ENCODE results near the gene BEGAIN. TPM values are rescaled to one million over a fixed set of nuclear protein-coding genes. Genes with fewer than 3 reads are reported as not detected.

Gene BEGAIN
- total RNA-seq, 4 donors from 2014 or later, result 0.27 to 2.5 (median 0.37) TPM; not detected in 1

DNA sequence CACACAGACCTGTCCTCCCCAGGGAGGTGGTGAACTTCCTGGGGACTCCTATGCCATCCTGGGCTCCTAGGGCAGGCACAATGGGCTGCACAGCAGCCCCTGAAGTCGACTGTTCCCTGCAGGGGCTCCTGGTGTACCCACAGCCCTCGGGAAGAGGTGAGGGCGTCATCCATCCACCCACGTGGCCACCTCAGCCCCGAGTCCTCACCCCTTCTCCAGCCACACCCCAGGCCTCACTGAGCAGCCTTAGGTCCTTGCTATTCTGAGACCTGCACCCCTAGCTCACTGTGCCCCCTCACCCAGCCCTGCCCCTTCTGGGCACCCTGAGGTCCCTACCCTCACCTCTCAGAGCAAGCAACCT lies 38.9 kb downstream of the BEGAIN start:
- Histone ChIP-seq H3K27me3 (no peaks in the 10 kb centered on the region), H3K4me1 (peaks cover 17 to 36% (median 25%) of the 10 kb centered on the region in 4 donors), H3K9me3 (no peaks in the 10 kb centered on the region), H3K27ac (peak overlapping the region; percentile 31 to 90 (median 73)), H3K36me3 (no peaks in the 10 kb centered on the region), H3K4me3 (no peak overlapping the region)
- TF ChIP-seq POLR2A (IDR thresholded peaks at IDR 0.05) (no peak), CTCF (IDR thresholded peaks at IDR 0.05) (no peak), POLR2AphosphoS5 (IDR thresholded peaks at IDR 0.05) (no peak), EP300 (IDR thresholded peaks at IDR 0.05; ENCODE audit: low read depth) (no peak)
- WGBS, 2 donors (ENCODE audit: low coverage in 1 of 2), result 19 to 38% methylated on average over 3 to 5 of the region's 5 CpGs
- no peak for DNase-seq
- intact Hi-C loops (cut with DNase I; ENCODE audit: low total_unique reads) (no loop called here), in situ Hi-C loops (cut with MboI; ENCODE audit: low pct_ligation_motif_present in 1 of 4, low pct_unique_long_range_greater_than_20kb in 1 of 4, low sequenced_read_pairs in 3 of 4) (no loop called here)

DNA sequence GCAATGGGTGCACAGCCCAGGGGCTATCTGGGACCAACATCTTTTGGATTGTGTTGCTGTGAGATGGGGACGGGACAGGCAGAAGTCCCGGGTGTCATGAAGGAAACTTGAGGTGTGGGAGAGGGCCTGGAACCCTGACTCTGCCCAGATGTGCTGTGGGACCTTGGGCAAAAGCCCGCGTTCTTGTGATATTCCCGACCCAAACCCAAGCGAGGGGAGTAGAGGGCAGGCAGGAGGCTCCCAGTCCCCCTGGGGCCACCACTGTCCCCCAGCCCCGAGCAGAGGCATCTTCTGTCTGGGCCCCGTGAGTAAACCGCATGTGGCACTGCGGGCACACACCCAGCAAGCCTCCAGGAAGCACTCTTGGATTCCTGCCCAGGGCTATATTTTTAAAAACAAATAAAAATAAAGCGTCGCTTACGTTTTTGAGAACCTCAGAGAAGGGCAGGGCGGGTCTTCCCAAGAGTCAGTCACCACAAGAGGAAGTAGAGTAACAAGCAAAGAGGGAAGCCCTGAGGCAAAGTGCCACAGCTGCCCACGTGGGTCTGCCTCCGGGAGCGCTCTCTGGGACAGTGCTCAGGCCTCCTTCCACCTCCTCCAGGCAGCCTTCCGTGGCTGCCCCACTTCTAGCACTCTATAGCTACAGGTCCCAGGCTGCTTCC lies 39.5 kb downstream of the BEGAIN start:
- Histone ChIP-seq H3K27me3 (no peaks in the 10 kb centered on the region), H3K4me3 (no peak overlapping the region), H3K27ac (peak overlapping the region; percentile 65 to 90 (median 80)), H3K9me3 (no peaks in the 10 kb centered on the region), H3K36me3 (no peaks in the 10 kb centered on the region), H3K4me1 (peaks cover 17 to 36% (median 25%) of the 10 kb centered on the region in 4 donors)
- 0 to 26% methylated on average over 2 to 18 of the region's 18 CpGs for WGBS, 2 donors (ENCODE audit: low coverage in 1 of 2)
- TF ChIP-seq POLR2A (IDR thresholded peaks at IDR 0.05) (peak; percentile 21), EP300 (IDR thresholded peaks at IDR 0.05; ENCODE audit: low read depth) (no peak), POLR2AphosphoS5 (IDR thresholded peaks at IDR 0.05) (peak in 2 of 3 donors; percentile 6 to 54), CTCF (IDR thresholded peaks at IDR 0.05) (no peak)
- in situ Hi-C loops (cut with MboI; ENCODE audit: low pct_ligation_motif_present in 1 of 4, low pct_unique_long_range_greater_than_20kb in 1 of 4, low sequenced_read_pairs in 3 of 4), result no loop called here
- DNase-seq, result peak; percentile 82
- intact Hi-C loops (cut with DNase I; ENCODE audit: low total_unique reads), result no loop called here

DNA sequence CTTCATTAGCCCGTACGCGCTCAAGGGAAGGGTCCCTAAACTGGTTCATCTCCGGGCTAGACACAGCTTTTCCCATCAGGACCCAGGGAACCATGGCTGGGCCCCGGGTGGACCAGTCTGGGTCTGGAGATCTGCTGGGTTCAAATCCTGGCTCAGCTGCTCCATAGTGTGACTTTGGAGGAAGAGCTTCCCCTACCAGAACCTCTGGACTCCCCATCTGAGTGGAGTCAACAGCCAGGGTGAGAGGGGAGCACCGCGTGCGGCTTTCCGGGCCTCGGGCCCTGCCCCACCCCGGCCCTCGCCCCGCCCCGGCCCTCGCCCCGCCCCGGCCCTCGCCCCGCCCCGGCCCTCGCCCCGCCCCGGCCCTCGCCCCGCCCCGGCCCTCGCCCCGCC lies 41.2 kb downstream of the BEGAIN start:
- 24 to 70% methylated on average over 2 to 10 of the region's 28 CpGs for WGBS, 2 donors (ENCODE audit: low coverage in 1 of 2)
- in situ Hi-C loops (cut with MboI; ENCODE audit: low pct_ligation_motif_present in 1 of 4, low pct_unique_long_range_greater_than_20kb in 1 of 4, low sequenced_read_pairs in 3 of 4), result no loop called here
- TF ChIP-seq POLR2AphosphoS5 (IDR thresholded peaks at IDR 0.05) (no peak), EP300 (IDR thresholded peaks at IDR 0.05; ENCODE audit: low read depth) (no peak), POLR2A (IDR thresholded peaks at IDR 0.05) (no peak), CTCF (IDR thresholded peaks at IDR 0.05) (no peak)
- no peak for DNase-seq
- intact Hi-C loops (cut with DNase I; ENCODE audit: low total_unique reads), result no loop called here
- peaks cover 17 to 36% (median 25%) of the 10 kb centered on the region in 4 donors for H3K4me1 ChIP-seq
- peak overlapping the region in 1 of 4 donors; percentile 53 for H3K4me3 ChIP-seq
- H3K36me3 ChIP-seq, result no peaks in the 10 kb centered on the region
- H3K27ac ChIP-seq, result peak overlapping the region; percentile 26 to 71 (median 56)
- no peaks in the 10 kb centered on the region for H3K27me3 ChIP-seq
- no peaks in the 10 kb centered on the region for H3K9me3 ChIP-seq

- no peak for DNase-seq
- no peaks in the 10 kb centered on the region for H3K9me3 ChIP-seq
- WGBS, 2 donors (ENCODE audit: low coverage in 1 of 2), result 72% methylated on average over 5 of the region's 5 CpGs; no CpG with 5 or more reads in 1 of the 2 donors
- H3K4me1 ChIP-seq, result peaks cover 17 to 36% (median 25%) of the 10 kb centered on the region in 4 donors
- H3K27me3 ChIP-seq, result no peaks in the 10 kb centered on the region
- no peak overlapping the region for H3K4me3 ChIP-seq
- TF ChIP-seq POLR2A (IDR thresholded peaks at IDR 0.05), result no peak
- no peak for TF ChIP-seq POLR2AphosphoS5 (IDR thresholded peaks at IDR 0.05)
- TF ChIP-seq EP300 (IDR thresholded peaks at IDR 0.05; ENCODE audit: low read depth), result no peak
- no peak for TF ChIP-seq CTCF (IDR thresholded peaks at IDR 0.05)
- H3K27ac ChIP-seq, result peak overlapping the region in 3 of 4 donors; percentile 45 to 71 (median 67)
- H3K36me3 ChIP-seq, result no peaks in the 10 kb centered on the region
- in situ Hi-C loops (cut with MboI; ENCODE audit: low pct_ligation_motif_present in 1 of 4, low pct_unique_long_range_greater_than_20kb in 1 of 4, low sequenced_read_pairs in 3 of 4), result no loop called here
- intact Hi-C loops (cut with DNase I; ENCODE audit: low total_unique reads), result no loop called here
Measured at GRCh38 chr14:100545359-100545758, 41.9 kb downstream of the BEGAIN start.
